ENCODE measurements around the gene RBM14. TPM values are rescaled to one million over a fixed set of nuclear protein-coding genes. Genes with fewer than 3 reads are reported as not detected.
"Not testable (repeated sequence)": the region's sequence is repeated elsewhere in the genome, so short reads cannot be mapped to it uniquely, and the experiment has no call there.

Gene RBM14
- total RNA-seq, 3 donors from 2014 or later = 63.8 to 87.0 (median 72.6) TPM

GRCh38 chr11:66603072-66603471 is 13.4 kb upstream of the RBM14 start:
- Histone ChIP-seq H3K4me3 (no peak overlapping the region), H3K9me3 (no peaks in the 10 kb centered on the region), H3K36me3 (ENCODE audit: low read depth) (no peaks in the 10 kb centered on the region), H3K4me1 (ENCODE audit: low read depth) (peaks cover 8% of the 10 kb centered on the region)
- TF ChIP-seq CTCF (IDR thresholded peaks at IDR 0.05) = no peak
- intact Hi-C loops (cut with DNase I, micrococcal nuclease) = no loop called here
- DNase-seq = no peak
- no peak for ATAC-seq

- Histone ChIP-seq H3K4me1 (ENCODE audit: low read depth) (peaks cover 14% of the 10 kb centered on the region), H3K36me3 (ENCODE audit: low read depth) (no peaks in the 10 kb centered on the region), H3K9me3 (no peaks in the 10 kb centered on the region), H3K4me3 (no peak overlapping the region)
- TF ChIP-seq CTCF (IDR thresholded peaks at IDR 0.05) = no peak
- no peak for DNase-seq
- intact Hi-C loops (cut with DNase I, micrococcal nuclease) = no loop called here
- ATAC-seq = no peak
Measured at GRCh38 chr11:66604155-66604554, 12.3 kb upstream of the RBM14 start.

- DNase-seq; H3K36me3 ChIP-seq (ENCODE audit: low read depth); intact Hi-C loops (cut with DNase I, micrococcal nuclease); H3K4me3 ChIP-seq; H3K9me3 ChIP-seq; ATAC-seq: not testable (repeated sequence)
- H3K4me1 ChIP-seq (ENCODE audit: low read depth) = peaks cover 14% of the 10 kb centered on the region
Measured at GRCh38 chr11:66606608-66607007, 9.8 kb upstream of the RBM14 start.

GRCh38 chr11:66607126-66607834 is 9.2 kb upstream of the RBM14 start:
- H3K4me3 ChIP-seq = no peak overlapping the region
- no peaks in the 10 kb centered on the region for H3K36me3 ChIP-seq (ENCODE audit: low read depth)
- DNase-seq (peak; percentile 75 to 83 (median 80)), ATAC-seq (peak; percentile 87)
- no peak for TF ChIP-seq CTCF (IDR thresholded peaks at IDR 0.05)
- H3K9me3 ChIP-seq = no peaks in the 10 kb centered on the region
- peaks cover 14% of the 10 kb centered on the region for H3K4me1 ChIP-seq (ENCODE audit: low read depth)
- intact Hi-C loops (cut with DNase I, micrococcal nuclease) = no loop called here

- DNase-seq (peak in 1 of 3 donors; percentile 9), ATAC-seq (no peak)
- intact Hi-C loops (cut with DNase I, micrococcal nuclease) = no loop called here
- TF ChIP-seq CTCF (IDR thresholded peaks at IDR 0.05) = no peak
- Histone ChIP-seq H3K4me1 (ENCODE audit: low read depth) (peaks cover 14% of the 10 kb centered on the region), H3K36me3 (ENCODE audit: low read depth) (no peaks in the 10 kb centered on the region), H3K4me3 (no peak overlapping the region), H3K9me3 (no peaks in the 10 kb centered on the region)
Measured at GRCh38 chr11:66609721-66610617, 6.5 kb upstream of the RBM14 start.

GRCh38 chr11:66612458-66612857 is 4.0 kb upstream of the RBM14 start:
- no peak overlapping the region for H3K4me3 ChIP-seq
- H3K4me1 ChIP-seq (ENCODE audit: low read depth) = peaks cover 11% of the 10 kb centered on the region
- ATAC-seq (no peak), DNase-seq (no peak)
- TF ChIP-seq CTCF (IDR thresholded peaks at IDR 0.05) = no peak
- H3K36me3 ChIP-seq (ENCODE audit: low read depth) = no peaks in the 10 kb centered on the region
- intact Hi-C loops (cut with DNase I, micrococcal nuclease) = no loop called here
- no peaks in the 10 kb centered on the region for H3K9me3 ChIP-seq

Data from mucosa of descending colon (tissue), 3 donors.